Activated T-cell treated with anti-CD3 and anti-CD28 coated beads for 1 hour (primary cell): ENCODE measurements around the gene RCHY1.
"Not testable (repeated sequence)": the region's sequence is repeated elsewhere in the genome, so short reads cannot be mapped to it uniquely, and the experiment has no call there.

ENCODE experiments used
- DNase-seq: peaks from one replicate; pipeline ENCODE4 v3.0.0-alpha.2; 2020; ENCODE audit warnings: low read depth

RCHY1 gene

DNA sequence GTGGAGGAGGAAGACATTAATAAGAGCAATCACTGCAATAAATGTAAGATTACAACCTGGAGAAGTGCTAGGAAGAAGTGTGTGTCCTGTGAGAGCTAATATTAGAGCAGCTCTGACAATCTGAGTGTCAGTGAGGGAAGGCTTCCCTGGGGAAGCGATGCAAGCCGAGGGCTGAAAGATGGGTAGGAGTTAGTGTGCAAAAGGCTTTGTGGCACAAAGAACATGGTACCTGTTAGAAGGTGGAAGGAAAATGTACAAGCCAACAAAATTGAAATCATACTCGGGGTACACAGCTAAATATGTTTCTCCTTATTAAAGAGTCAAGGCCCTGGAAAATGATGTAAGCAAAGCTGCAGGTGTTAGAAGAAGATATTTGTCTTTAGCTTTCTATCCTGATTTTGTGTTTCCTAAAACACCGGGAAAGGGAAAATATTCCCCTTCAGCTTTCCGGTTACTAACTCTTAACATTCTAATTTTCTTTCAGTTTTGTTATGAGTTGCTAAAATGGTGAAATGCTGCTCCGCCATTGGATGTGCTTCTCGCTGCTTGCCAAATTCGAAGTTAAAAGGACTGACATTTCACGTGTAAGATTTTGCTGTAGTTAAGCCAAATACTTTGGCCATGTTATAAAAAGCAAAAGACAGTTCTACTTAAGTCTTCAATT, 878 bp upstream of the RCHY1 start:
- no peak for DNase-seq

DNA sequence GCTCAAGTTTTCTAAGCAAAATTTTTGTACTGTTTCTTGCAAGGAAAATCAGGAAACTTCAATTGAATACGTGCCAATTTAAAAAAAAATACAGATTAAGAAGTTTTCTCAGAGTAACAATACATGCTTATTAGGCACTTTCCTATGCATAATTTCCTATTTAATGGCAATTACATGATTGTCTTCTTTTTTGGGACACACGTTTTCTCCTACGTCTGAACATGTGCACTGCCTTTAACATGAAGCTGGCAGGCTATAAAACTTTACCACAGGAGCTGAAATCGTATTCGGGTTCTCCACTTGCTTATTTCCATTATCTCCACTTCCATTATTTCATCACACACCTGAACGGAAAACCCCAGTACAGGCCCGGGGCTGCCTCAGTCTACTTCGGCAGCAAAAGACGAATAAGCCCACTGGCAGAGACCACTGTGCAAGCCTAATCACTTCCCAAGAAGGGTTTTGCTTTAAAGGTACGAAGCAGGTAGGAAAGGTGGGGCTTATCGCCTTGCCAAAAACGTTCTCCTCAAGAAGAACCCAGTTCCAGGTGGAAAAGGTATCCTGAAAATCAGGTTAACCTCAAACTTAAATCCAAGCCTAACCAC, 575 bp downstream of the RCHY1 start:
- DNase-seq, result no peak

DNA sequence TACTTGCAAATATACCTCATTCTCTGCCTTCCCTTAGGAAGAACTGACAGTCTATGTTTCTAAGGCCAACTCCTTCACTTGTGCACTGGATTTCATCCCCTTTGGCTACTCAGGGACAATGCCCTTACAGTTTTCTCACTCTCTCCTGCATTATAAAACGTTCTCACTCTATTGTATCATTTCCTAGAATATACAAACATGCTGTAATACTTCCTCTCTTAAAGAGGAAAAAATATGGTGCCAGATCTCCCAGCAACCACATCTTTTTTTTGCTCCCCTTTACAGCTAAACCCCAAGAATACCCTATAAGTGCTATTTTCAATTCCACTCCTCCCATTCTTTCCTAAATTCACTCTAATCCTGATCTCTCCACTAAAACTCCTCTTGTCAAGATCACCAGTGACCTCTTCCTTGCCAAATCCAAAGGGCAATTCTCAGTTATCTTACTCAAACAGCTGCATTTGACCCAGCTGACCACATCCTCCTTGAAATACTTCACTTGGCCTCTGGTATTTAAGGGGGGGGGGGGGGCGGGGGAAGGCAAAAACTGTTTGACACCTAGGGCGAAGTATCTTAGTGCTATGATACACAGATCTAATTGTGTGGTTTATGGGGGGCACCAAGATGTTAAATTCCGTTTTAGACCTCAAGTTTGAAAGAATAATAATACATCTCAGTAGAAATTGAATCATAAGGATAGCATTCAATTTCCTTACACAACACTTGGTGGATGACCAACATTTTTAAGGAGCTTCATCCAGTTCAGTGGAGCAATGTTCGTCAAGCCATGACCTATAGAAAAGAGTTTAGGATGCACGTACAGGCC, 1.6 kb downstream of the RCHY1 start:
- DNase-seq, result no peak

DNA sequence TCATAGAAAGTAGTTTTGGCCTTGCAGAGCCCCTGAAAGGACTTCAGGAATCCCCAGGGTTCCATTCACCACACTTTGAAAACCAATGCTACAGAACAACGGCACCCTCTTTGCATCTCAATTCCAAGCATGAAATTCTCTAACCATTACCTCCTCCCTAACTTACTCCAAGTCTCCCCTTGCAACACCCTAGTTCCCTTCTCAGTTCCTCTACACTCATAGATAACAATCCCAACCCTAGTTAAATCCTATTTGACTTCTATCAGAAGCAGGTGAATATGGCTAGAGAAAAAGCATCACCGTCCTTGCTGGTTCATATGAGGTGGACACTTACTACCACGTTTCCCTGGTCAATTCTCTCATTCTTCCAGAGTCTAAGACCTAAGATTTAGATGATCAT, 2.4 kb downstream of the RCHY1 start:
- DNase-seq, result no peak

DNA sequence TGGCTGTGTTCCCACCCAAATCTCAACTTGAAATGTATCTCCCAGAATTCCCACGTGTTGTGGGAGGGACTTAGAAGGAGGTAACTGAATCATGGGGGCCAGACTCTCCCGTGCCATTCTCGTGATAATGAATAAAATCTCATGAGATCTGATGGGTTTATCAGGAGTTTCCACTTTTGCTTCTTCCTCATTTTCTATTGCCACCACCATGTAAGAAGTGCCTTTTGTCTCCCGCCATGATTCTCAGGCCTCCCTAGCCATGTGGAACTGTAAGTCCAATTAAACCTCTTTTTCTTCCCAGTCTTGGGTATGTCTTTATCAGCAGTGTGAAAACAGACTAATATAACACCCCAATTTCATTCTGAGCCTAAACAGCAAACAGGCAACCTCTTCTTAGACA, 4.6 kb downstream of the RCHY1 start:
- not testable (repeated sequence) for DNase-seq

DNA sequence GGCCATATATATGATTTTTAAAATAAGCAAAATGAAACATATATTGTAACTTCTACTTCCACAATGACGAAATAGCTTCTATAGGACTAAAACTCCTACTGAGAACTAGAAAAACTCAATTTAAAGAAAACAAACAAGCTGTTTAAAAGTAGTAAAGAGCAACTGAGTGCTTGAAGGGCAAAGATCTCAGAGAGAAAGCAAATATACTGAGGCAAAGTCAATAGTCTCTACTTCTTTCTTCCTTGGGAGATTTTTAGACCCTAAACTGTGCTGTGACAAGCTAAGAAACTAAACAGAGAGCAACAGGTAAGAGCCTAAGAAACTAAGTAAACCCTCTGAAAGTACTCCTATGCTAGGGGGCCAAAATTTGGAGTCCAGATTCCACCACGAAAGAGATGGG, 8.6 kb downstream of the RCHY1 start:
- DNase-seq, result no peak

DNA sequence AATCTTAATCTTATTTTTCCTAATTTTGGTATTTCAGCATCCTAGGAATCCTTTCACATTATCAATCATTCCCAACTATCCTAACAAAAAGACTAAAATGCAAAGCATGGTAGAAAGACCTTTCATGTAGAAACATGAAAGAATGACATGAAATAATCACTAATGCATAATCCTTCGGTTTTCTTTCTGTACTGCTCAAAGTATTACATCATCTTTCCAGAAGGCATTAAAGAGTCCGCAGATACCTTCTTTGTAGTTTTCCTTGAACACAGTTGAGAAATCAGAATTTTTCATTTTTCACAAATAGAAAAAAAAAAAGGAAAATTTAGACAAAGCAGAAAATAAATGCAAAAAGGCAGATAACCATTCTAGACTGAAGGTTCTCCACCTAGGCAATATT, 11.5 kb downstream of the RCHY1 start:
- no peak for DNase-seq

DNA sequence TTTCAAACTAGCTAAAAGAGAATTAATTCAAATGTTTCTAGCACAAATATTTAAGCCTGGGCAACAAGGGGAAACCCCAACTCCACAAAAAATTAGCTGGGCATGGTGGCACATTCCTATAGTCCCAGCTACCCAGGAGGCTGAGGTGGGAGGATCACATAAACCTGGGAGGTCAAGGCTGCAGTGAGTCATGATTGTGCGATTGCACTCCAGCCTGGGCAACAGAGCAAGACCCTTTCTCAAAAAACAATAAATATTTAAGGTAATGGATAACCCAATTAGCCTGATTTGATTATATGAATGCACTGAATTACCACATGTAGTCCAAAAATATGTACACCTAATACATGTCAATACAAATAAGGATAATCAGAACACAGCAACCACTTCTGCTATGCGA, 14.3 kb downstream of the RCHY1 start:
- no peak for DNase-seq

DNA sequence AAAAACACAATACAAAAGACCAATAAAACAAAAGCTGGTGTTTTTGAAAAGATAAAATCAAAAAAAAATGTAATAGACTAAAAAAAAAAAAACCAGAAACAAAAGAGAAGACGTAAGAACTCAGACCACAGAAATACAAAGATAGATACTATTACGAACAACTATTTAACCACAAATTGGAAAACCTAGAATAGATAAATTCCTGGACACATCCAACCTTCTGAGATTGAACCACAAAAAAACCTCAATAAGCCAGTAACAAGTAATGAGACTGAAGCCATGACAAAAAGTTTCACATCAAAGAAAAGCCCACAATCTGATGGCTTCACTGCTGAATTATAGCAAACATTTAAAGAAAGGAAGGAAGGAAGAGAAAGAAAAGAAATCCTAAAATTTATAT, 16.2 kb downstream of the RCHY1 start:
- no peak for DNase-seq

DNA sequence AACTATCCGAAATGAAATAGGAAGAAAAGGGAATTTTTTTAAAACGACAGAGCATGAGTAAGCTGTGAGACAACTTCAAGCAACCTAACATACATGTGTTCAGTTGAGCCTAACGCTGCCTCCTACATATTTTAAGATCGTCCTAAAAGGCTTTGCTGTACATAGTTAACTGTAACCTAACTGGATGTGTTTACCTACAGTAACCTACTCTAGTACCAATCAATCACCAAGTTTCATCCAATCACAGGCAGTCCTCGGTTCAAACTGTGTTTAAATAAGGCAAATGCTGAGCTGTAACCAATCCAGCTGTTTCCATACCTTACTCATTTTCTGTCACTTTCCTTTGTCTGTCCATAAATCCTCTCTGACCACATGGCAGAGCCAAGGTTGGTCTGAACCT, 17.1 kb downstream of the RCHY1 start:
- no peak for DNase-seq

DNA sequence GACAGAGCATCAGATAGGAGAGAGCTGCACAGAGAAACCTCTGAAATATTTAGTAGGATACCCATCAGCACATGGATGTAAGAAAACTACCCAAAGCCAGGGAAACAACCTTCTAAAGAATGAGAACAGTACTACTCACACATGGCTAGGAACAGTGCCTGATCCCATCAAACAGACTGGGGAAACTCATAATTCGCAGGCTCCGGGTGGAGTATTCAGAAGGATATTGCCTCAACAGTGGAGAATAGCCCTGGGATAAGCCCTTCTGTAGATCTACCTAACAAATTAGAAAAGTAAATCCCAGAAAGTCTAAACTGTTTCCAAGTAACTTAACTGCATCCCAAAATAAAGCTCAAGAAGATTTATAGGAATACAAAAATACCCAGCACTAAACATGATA, 17.8 kb downstream of the RCHY1 start:
- DNase-seq, result no peak

DNA sequence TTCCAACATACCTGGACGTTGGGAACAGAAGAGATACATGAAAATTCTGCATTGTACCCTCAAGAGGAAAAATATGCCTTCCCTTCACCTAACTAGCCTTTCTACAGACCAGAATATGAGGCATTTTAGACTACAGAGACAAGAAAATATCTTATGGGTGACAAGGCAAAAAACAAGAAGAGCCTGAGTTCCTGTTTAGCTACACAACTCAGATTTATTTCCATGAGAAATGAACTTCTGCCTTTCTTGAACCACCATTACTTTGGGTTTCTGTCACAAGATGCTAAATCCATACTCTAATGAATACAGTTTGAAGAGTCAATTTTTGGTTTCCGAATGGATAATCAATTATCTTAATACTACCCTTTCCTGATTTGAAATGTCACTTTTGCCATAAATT, 18.7 kb downstream of the RCHY1 start:
- DNase-seq, result no peak

DNA sequence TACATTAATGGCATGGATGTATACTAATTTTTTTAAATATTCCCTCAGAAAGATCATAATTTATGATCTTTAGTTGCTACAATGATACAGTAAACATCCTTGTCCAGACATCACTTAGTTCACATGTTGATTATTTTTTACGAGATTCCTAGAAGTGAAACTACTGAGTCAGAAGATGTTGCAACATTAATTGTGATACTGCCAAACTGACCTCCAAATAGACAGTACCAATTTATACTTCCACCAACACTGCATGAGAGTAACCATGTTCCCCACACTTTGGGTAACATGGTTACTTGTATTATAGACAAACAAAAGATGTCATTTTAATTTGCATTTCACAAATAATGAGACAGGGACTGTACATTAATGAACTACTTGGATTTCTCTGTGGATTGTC, 19.6 kb downstream of the RCHY1 start:
- no peak for DNase-seq

DNA sequence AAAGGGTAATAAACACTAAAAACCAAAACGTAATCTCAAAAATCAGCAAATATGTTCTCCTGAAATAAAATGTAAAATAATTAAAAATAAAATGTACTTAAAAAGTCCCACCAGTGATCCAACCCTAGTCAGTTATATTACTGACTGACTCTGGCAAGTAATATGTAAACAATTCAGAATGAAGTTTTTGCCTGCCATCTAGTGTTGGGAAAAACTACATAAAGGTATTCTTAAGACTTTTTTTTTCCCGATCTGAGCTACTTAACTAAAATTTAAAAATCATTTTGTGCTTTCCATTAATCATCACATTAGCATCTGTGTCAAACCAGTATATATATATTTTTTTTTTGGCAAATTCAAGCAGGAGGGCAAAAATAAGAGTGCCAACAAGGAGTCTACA, 24.0 kb downstream of the RCHY1 start:
- DNase-seq, result no peak

DNA sequence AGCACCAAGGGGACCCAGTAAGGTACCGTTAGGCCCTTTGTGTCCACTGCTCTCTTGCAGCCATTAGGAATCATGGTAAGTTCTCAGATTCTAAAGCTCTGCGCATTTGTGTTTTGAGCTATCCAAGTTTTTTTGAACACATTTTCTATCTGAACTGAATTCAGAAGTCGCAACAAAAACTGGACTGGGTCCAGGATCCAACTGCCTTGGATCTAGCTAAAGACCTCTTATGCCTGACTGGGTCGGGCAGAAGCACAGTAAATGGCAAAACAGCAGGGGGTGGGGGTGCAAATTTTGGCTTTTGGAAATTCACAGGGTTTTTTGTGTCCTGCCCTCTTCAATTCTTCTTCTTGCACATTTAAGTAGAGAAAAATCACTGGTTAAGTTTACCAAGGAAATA, 30.0 kb downstream of the RCHY1 start:
- no peak for DNase-seq

DNA sequence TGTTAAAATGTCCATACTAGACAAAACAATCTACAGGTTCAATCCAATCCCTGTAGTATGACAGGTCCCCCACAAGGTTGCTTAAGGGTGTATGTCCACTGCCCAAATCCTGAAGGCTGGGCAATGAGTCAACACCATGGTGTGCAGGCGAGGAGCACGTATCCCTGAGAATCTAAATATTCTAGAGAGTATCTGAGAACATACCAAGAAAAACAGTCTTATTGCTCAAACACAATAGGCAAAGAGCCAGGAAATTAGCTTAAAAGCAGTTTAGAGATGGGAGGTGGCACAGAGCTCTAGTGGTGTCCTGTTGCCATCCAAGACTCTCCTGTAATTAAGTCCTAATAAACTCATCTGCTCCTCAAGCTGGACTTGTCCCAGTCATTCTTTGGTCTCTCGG, 37.0 kb downstream of the RCHY1 start:
- no peak for DNase-seq

DNA sequence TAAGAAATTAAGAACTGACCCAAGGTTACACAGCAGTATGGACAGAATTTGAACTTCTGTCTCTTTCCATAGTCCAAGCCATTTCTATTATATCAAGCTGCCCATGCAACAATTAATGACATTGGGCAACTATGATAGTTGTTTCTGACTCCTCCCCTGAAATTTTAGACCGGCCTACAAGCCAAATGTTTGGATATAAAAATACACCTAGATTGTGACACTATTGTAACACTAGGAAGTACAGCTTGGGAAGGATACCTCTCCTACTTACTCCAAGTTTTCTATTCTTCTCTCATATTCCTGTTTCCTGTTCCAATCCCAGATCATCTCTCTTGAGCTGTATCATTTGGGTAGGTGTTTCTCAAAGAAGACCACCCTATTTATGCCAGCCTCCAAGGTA, 43.5 kb downstream of the RCHY1 start:
- no peak for DNase-seq

DNA sequence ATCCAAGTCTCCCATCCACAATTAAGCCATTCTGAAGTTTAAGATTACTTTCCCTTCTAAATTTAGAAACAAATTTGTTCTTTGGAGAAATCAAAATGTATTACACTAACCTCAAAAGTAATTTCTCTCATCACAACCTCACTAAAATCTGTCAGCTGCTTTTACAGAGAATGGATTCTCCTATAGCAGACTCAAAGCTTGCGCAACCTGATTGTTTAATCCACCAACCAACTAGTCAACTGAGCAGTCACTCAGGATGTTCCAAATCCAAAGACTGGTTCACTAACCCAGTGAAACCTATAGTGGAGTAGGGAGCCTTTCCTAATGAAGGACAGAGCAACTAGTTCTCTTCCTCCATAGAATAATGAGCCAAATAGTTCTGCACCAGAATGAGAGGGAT, 44.3 kb downstream of the RCHY1 start:
- no peak for DNase-seq

DNA sequence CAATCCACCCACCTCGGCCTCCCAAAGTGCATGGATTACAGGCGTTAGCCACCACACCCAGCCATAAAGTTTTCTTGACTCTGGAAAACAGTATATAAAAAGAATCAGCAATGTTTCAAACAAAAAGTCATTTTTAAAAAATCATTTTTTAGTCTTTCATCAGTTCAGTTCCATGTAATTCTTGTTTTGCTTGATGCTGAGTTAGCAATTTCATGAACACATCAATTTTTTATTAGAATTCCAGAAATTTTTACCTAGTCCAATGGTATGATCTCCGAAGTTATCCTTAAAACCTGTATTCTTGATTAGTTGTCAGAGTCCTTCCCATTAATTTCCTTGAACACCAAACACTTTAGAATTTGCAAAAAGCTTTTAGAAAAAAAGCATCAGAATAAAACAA, 56.8 kb downstream of the RCHY1 start:
- DNase-seq, result no peak

DNA sequence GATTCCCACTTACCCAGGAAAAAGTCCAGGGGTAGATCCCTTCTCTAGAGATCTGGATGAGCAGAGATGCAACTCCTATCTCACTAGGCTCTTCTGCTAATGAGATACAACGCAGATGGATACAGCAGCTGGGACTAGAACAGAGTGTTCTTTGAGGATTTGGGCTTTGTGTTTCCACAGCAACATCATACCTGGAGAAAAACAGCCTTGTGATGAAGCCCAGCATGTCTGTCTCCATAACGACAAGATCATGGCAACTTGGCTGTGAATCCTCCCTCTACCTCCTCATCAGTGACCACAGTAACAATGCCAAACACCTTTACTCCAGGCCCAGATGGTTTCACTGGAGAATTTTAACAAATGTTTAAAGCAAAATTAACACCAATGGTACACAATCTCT, 80.1 kb downstream of the RCHY1 start:
- DNase-seq, result no peak

DNA sequence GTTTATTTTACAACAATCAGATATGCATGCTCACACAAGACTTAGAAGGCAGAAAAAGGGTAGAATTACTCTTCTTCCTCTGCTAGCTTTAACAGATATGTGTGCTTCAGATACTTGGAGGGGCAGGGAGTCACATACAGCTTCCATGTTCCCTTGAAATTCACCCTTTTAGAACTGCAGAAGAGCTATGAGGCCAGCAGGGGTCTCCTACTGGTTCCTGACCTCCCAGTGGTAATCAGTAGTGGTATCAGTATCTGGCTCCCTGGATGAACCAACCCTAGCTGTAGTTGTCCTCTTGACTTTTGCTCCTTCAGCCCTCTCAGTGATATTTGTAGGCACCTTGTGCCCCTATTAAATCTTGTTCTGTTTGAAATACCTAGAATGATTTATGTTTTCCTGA, 81.5 kb downstream of the RCHY1 start:
- DNase-seq, result no peak

DNA sequence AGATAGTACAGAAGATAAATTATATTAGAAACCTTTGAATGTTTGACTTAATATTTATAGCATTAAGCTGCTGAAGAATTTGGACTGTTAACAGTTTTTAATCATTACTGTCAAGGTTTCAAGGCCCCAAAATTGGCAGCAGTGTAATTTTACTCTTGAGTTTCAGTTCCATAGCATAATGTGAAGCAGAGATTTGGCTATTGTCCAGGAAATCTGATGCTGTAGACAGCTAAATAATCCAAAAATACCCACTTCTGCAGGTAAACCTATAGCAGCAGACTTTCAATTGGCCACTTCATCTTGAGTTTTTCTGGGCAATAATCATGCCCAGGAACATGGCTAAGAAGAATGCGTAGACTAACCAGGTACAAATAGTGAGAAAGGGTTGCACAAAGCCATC, 85.0 kb downstream of the RCHY1 start:
- no peak for DNase-seq
